HEK293 (cell line): ENCODE results near the gene ZNF536.
A peak's percentile ranks its signal among the peaks of the same experiment; 100 is the strongest.

ENCODE experiments used
- CTCF ChIP-seq: fragments of 450-650 bp; formaldehyde crosslinking; IDR thresholded peaks from 2 replicates; pipeline ENCODE4 v1.5.1; 2016; ENCODE audit warnings: missing biosample characterization, missing genetic modification characterization
- HOXD13 ChIP-seq: sonication (generic); formaldehyde crosslinking; IDR thresholded peaks from 2 replicates; pipeline ENCODE4 v1.8.0; 2022; ENCODE audit warnings: missing genetic modification reagents, borderline replicate concordance
- KLF1 ChIP-seq: fragments of 450-650 bp; formaldehyde crosslinking; IDR thresholded peaks from 2 replicates; pipeline ENCODE4 v1.5.1; 2016; ENCODE audit warnings: missing biosample characterization, missing genetic modification characterization
- KLF7 ChIP-seq: fragments of 450-650 bp; formaldehyde crosslinking; IDR thresholded peaks from 2 replicates; pipeline ENCODE4 v1.5.1; 2016; ENCODE audit warnings: missing biosample characterization, missing genetic modification characterization, borderline replicate concordance
- KLF8 ChIP-seq: fragments of 450-650 bp; formaldehyde crosslinking; IDR thresholded peaks from 2 replicates; pipeline ENCODE4 v1.5.1; 2016; ENCODE audit warnings: missing biosample characterization, missing genetic modification characterization
- PRDM10 ChIP-seq: fragments of 450-650 bp; formaldehyde crosslinking; IDR thresholded peaks from 2 replicates; pipeline ENCODE4 v1.5.1; 2016; ENCODE audit warnings: missing biosample characterization, missing genetic modification characterization
- SALL2 ChIP-seq: fragments of 450-650 bp; formaldehyde crosslinking; IDR thresholded peaks from 2 replicates; pipeline ENCODE4 v1.5.0; 2017; ENCODE audit warnings: missing biosample characterization, mild to moderate bottlenecking, missing genetic modification characterization, borderline replicate concordance
- SCRT1 ChIP-seq: fragments of 450-650 bp; formaldehyde crosslinking; IDR thresholded peaks from 2 replicates; pipeline ENCODE4 v1.5.1; 2016; ENCODE audit warnings: missing biosample characterization, missing genetic modification characterization, borderline replicate concordance
- YY2 ChIP-seq: fragments of 450-650 bp; formaldehyde crosslinking; IDR thresholded peaks from 2 replicates; pipeline ENCODE4 v1.5.1; 2016; ENCODE audit warnings: missing biosample characterization, missing genetic modification characterization
- ZBTB17 ChIP-seq: fragments of 450-650 bp; formaldehyde crosslinking; IDR thresholded peaks from 2 replicates; pipeline ENCODE4 v1.5.1; 2016; ENCODE audit warnings: missing biosample characterization, missing genetic modification characterization
- ZNF132 ChIP-seq: fragments of 450-650 bp; formaldehyde crosslinking; IDR thresholded peaks from 2 replicates; pipeline ENCODE4 v1.5.1; 2017; ENCODE audit warnings: missing biosample characterization, missing genetic modification characterization, borderline replicate concordance
- ZNF138 ChIP-seq: fragments of 450-650 bp; formaldehyde crosslinking; IDR thresholded peaks from 2 replicates; pipeline ENCODE4 v1.5.1; 2016; ENCODE audit warnings: missing biosample characterization, missing genetic modification characterization, borderline replicate concordance
- ZNF146 ChIP-seq: fragments of 450-650 bp; formaldehyde crosslinking; IDR thresholded peaks from 2 replicates; pipeline ENCODE4 v1.5.1; 2016; ENCODE audit warnings: missing biosample characterization, missing genetic modification characterization
- ZNF157 ChIP-seq: fragments of 450-650 bp; formaldehyde crosslinking; IDR thresholded peaks from 2 replicates; pipeline ENCODE4 v1.5.1; 2016; ENCODE audit warnings: missing biosample characterization, missing genetic modification characterization
- ZNF169 ChIP-seq: fragments of 450-650 bp; formaldehyde crosslinking; IDR thresholded peaks from 2 replicates; pipeline ENCODE4 v1.5.1; 2016; ENCODE audit warnings: missing biosample characterization, missing genetic modification characterization
- ZNF175 ChIP-seq: fragments of 450-650 bp; formaldehyde crosslinking; IDR thresholded peaks from 2 replicates; pipeline ENCODE4 v1.5.1; 2016; ENCODE audit warnings: missing biosample characterization, missing genetic modification characterization
- ZNF18 ChIP-seq: fragments of 450-650 bp; formaldehyde crosslinking; IDR thresholded peaks from 2 replicates; pipeline ENCODE4 v1.5.1; 2016; ENCODE audit warnings: missing biosample characterization, missing genetic modification characterization
- ZNF184 ChIP-seq: fragments of 450-650 bp; IDR thresholded peaks from 2 replicates; pipeline ENCODE4 v1.5.1; 2018; ENCODE audit warnings: missing biosample characterization, mild to moderate bottlenecking, missing genetic modification characterization
- ZNF23 ChIP-seq: fragments of 450-650 bp; formaldehyde crosslinking; IDR thresholded peaks from 2 replicates; pipeline ENCODE4 v1.5.1; 2016; ENCODE audit warnings: missing biosample characterization, missing genetic modification characterization, borderline replicate concordance
- ZNF274 ChIP-seq, 2 experiments: fragments of 200-500 bp in 1 of 2; fragments of 450-650 bp in 1 of 2; sonication (Bioruptor generic) in 1 of 2; formaldehyde crosslinking in 1 of 2; IDR thresholded peaks; 2 replicates each; pipeline versions ENCODE4 v1.5.1 to v1.6.1; 2014 to 2016; ENCODE audit warnings: borderline replicate concordance in 1 of 2, inconsistent platforms in 1 of 2, low read length in 1 of 2, missing biosample characterization in 1 of 2, missing genetic modification characterization in 1 of 2
- ZNF280C ChIP-seq: fragments of 450-650 bp; formaldehyde crosslinking; IDR thresholded peaks from 2 replicates; pipeline ENCODE4 v1.5.1; 2016; ENCODE audit warnings: missing biosample characterization, missing genetic modification characterization
- ZNF280D ChIP-seq: fragments of 450-650 bp; formaldehyde crosslinking; IDR thresholded peaks from 2 replicates; pipeline ENCODE4 v1.5.1; 2016; ENCODE audit warnings: missing biosample characterization, missing genetic modification characterization
- ZNF324 ChIP-seq: fragments of 450-650 bp; formaldehyde crosslinking; IDR thresholded peaks from 2 replicates; pipeline ENCODE4 v1.5.1; 2016; ENCODE audit warnings: missing biosample characterization, missing genetic modification characterization
- ZNF416 ChIP-seq: fragments of 450-650 bp; formaldehyde crosslinking; IDR thresholded peaks from 2 replicates; pipeline ENCODE4 v1.5.1; 2016; ENCODE audit warnings: missing biosample characterization, missing genetic modification characterization
- ZNF571 ChIP-seq: fragments of 450-650 bp; formaldehyde crosslinking; IDR thresholded peaks from 2 replicates; pipeline ENCODE4 v1.5.0; 2017; ENCODE audit warnings: missing biosample characterization, missing genetic modification characterization
- ZNF624 ChIP-seq: fragments of 450-650 bp; formaldehyde crosslinking; IDR thresholded peaks from 2 replicates; pipeline ENCODE4 v1.5.1; 2017; ENCODE audit warnings: missing biosample characterization, missing genetic modification characterization
- ZSCAN23 ChIP-seq: fragments of 450-650 bp; formaldehyde crosslinking; IDR thresholded peaks from 2 replicates; pipeline ENCODE4 v1.5.1; 2016; ENCODE audit warnings: missing biosample characterization, missing genetic modification characterization
- ZSCAN30 ChIP-seq: fragments of 450-650 bp; IDR thresholded peaks from 2 replicates; pipeline ENCODE4 v1.5.1; 2018; ENCODE audit warnings: missing biosample characterization, mild to moderate bottlenecking, missing genetic modification characterization, moderate library complexity
- ZXDB ChIP-seq: fragments of 450-650 bp; formaldehyde crosslinking; IDR thresholded peaks from 2 replicates; pipeline ENCODE4 v1.5.1; 2016; ENCODE audit warnings: missing biosample characterization, missing genetic modification characterization

ZNF536 gene

GRCh38 chr19:30375553-30376031, 3.4 kb downstream of the ZNF536 start (continued):
- TF ChIP-seq PRDM10 (tag by site-specific recombination) (no peak), ZNF132 (tag by site-specific recombination) (no peak), KLF1 (tag by site-specific recombination) (no peak), ZNF18 (tag by site-specific recombination) (no peak), ZNF280D (tag by site-specific recombination) (no peak), SCRT1 (tag by site-specific recombination) (no peak), KLF8 (tag by site-specific recombination) (no peak), ZNF157 (tag by site-specific recombination) (no peak), ZSCAN23 (tag by site-specific recombination) (no peak), CTCF (tag by site-specific recombination) (no peak), ZXDB (no peak), ZBTB17 (tag by site-specific recombination) (no peak), SALL2 (tag by site-specific recombination) (no peak), KLF7 (tag by site-specific recombination) (no peak; the same call in 1 of the 2 replicates), ZNF23 (tag by site-specific recombination) (no peak), ZNF274 (IDR thresholded peaks at IDR 0.05; ENCODE audit: low read length) (no peak), ZNF274 (tag by site-specific recombination; IDR thresholded peaks at IDR 0.05; ENCODE audit: borderline replicate concordance) (0 out of 2 replicates have a peak, but pooled peaks have one; percentile 34), ZNF416 (tag by site-specific recombination) (no peak), ZNF571 (peak; percentile 72; the same call in 1 of the 2 replicates), ZNF146 (tag by site-specific recombination) (no peak), ZNF138 (no peak), HOXD13 (CRISPR knock-in tag) (no peak), ZSCAN30 (no peak), ZNF280C (tag by site-specific recombination) (peak; percentile 91; the same call in 1 of the 2 replicates), ZNF624 (tag by site-specific recombination) (no peak), ZNF324 (tag by site-specific recombination) (no peak), ZNF175 (peak; percentile 77; the same call in 1 of the 2 replicates), ZNF184 (no peak), YY2 (tag by site-specific recombination) (0 out of 2 replicates have a peak, but pooled peaks have one; percentile 14), ZNF169 (tag by site-specific recombination) (no peak)
